Fibroblast of the aortic adventitia (primary cell): ENCODE data around the gene ABR. TPM values are rescaled to one million over a fixed set of nuclear protein-coding genes. Genes with fewer than 3 reads are reported as not detected.

ENCODE experiments used
- DNase-seq: peaks from one replicate; pipeline ENCODE4 v3.0.0-alpha.2; 2010; ENCODE audit warnings: low read depth
- H3K4me3 ChIP-seq: 2 replicates; pipeline ENCODE4 v1.5.1; 2011; ENCODE audit warnings: low read depth, mild to moderate bottlenecking, control low read depth, low read length, moderate library complexity
- total RNA-seq: library from RNA; depleted of rRNA; stranded (reverse); fragments of >200 nt; gene quantifications from 2 replicates; pipeline ENCODE4 v1.2.3, GENCODE V29; 2012; ENCODE audit warnings: low replicate concordance
- TF ChIP-seq, protein P1 (sequence below): IDR thresholded peaks from 2 replicates; pipeline ENCODE4 v1.5.1; 2011; ENCODE audit warnings: mild to moderate bottlenecking, low read length, control low read depth, inconsistent platforms; ENCODE audit not compliant: insufficient read depth

The ABR gene
- total RNA-seq, 1 donor, result 76.8 TPM

- no peak overlapping the region for H3K4me3 ChIP-seq
- TF ChIP-seq, protein P1, sequence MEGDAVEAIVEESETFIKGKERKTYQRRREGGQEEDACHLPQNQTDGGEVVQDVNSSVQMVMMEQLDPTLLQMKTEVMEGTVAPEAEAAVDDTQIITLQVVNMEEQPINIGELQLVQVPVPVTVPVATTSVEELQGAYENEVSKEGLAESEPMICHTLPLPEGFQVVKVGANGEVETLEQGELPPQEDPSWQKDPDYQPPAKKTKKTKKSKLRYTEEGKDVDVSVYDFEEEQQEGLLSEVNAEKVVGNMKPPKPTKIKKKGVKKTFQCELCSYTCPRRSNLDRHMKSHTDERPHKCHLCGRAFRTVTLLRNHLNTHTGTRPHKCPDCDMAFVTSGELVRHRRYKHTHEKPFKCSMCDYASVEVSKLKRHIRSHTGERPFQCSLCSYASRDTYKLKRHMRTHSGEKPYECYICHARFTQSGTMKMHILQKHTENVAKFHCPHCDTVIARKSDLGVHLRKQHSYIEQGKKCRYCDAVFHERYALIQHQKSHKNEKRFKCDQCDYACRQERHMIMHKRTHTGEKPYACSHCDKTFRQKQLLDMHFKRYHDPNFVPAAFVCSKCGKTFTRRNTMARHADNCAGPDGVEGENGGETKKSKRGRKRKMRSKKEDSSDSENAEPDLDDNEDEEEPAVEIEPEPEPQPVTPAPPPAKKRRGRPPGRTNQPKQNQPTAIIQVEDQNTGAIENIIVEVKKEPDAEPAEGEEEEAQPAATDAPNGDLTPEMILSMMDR, result no peak
- no peak for DNase-seq
These were observed 11.1 kb downstream of the ABR start for GRCh38 chr17:1168533-1169220.

GRCh38 chr17:1166276-1166675 is 13.5 kb downstream of the ABR start:
- DNase-seq, result no peak
- TF ChIP-seq, protein P1, result no peak
- H3K4me3 ChIP-seq, result no peak overlapping the region

DNA sequence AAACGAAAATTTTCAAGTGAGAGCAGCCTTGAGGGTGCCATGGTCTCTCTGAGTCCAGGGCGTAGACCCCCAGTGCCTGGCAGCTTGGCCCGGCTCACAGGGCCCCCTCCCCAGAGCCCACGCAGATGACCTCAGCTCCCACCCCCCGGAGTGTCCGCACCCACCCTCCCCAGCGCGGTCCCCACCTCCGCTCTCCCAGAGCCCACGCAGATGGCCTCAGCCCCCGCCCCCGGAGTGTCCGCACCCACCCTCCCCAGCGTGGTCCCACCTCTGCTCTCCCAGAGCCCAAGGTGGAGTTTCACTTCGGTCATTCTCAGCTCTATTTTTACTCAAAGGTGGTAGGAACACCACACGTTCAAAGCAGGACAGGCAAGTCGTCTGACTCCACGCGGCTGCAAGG is 13.9 kb downstream of the ABR start:
- no peak overlapping the region for H3K4me3 ChIP-seq
- TF ChIP-seq, protein P1, result no peak
- DNase-seq, result no peak

DNA sequence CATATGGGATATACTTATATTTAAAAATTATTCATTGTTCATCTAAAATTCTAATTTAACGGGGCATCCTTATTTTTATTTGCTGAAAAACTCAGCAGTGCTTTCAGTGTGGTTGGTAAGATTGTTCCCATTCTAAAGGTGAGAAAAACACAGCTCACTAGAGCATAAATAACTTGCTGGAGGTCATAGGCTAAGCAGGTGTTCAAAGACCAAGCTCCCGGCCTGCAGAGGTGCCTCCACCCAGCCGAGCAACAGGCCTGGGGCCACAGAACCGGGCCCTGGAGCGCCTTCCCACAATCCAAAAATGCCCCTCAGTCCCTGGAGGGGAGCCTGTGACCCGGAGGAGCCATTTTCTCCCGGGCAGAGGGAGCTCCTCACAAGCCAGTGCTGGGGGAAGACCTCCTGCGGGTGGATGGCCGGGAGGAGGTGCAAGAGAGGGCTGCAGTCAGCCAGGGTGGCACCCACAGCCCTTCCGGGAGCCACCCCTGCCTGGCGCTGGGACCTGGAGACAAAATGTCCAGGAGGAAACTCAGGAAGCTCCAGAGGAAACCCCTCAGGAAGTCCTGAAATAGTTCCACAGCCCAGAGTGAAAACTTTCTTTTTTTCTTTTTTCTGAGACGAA is 14.7 kb downstream of the ABR start:
- no peak overlapping the region for H3K4me3 ChIP-seq
- TF ChIP-seq, protein P1, result no peak
- DNase-seq, result no peak

DNA sequence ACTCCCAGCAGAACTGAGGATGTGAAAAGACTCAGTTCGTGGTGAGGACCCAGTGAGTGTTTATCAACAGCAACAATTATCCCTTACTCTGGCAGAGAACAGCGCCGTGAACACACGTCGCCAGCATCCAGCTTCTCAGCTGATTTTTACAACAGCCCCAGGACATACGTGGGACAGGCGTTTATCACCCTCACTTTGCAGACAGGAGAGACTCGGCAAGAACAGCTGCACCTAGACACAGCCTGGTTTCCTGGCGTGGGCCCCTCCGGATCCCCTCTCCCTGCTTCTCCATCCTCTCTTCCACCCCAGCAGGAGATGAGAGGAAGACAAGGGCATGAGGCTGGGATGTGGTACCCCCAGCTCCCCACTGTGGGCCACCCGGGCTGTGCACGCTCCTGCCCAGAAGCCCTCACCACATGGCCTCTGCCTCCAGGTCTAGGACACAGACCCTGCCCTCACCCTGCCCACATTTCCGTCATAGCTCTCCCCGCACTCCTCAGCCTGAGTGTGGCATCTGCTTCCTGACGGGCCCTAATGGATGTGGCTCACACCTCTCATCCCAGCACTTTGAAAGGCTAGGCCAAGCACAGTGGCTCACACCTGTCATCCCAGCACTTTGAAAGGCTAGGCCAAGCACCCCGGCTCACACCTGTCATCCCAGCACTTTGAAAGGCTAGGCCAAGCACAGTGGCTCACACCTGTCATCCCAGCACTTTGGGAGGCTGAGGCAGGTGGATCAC is 17.5 kb downstream of the ABR start:
- no peak overlapping the region for H3K4me3 ChIP-seq
- TF ChIP-seq, protein P1, result no peak
- no peak for DNase-seq

- TF ChIP-seq, protein P1, result no peak
- H3K4me3 ChIP-seq, result no peak overlapping the region
- DNase-seq, result no peak
These were observed 19.0 kb downstream of the ABR start for GRCh38 chr17:1160591-1161390.
